Lower leg skin (tissue), 4 donors: Measurements from ENCODE around the gene TGM5. TPM values are rescaled to one million over a fixed set of nuclear protein-coding genes. Genes with fewer than 3 reads are reported as not detected.

Experiments used
- DNase-seq, 2 donors: peaks; one replicate each; pipeline ENCODE4 v3.0.0-alpha.2; 2019; ENCODE audit warnings: low spot score in 2 of 2
- H3K4me3 ChIP-seq: fragments of 200-600 bp; sonication (generic); 2 replicates; pipeline ENCODE4 v1.5.1; 2017; ENCODE audit warnings: mild to moderate bottlenecking, low read depth; ENCODE audit not compliant: poor library complexity, severe bottlenecking
- CTCF ChIP-seq, 3 donors: fragments of 450-650 bp; IDR thresholded peaks; one replicate each; pipeline ENCODE4 v1.5.1; 2016; ENCODE audit warnings: antibody characterized with exemption in 3 of 3, mild to moderate bottlenecking in 3 of 3, moderate library complexity in 2 of 3
- POLR2A ChIP-seq, 2 donors: fragments of 450-650 bp; IDR thresholded peaks; one replicate each; pipeline ENCODE4 v1.6.1; 2016 to 2017; ENCODE audit warnings: antibody characterized with exemption in 2 of 2, mild to moderate bottlenecking in 1 of 2, moderate library complexity in 1 of 2
- WGBS, 2 donors: methylation state at CpG; one replicate each; pipeline ENCODE4 v1.1.5; 2018; 5-methylcytosine and 5-hydroxymethylcytosine counted together
- intact Hi-C: fragments of 100-400 bp; cut with DNase I; formaldehyde crosslinking; loops from one replicate; pipeline ENCODE4 v1.15.0; 2023; ENCODE audit warnings: low total_unique reads
- total RNA-seq, 4 donors: library from RNA; depleted of rRNA; stranded (reverse); fragments of >200 nt; gene quantifications; one replicate each; pipeline ENCODE4 v1.1.0, GENCODE V29; 2016

Gene TGM5
- total RNA-seq, 4 donors from 2014 or later: 72.5 to 121 (median 105) TPM

- WGBS, 2 donors: 47 to 64% methylated on average over 14 to 15 of the region's 15 CpGs
- intact Hi-C loops: no loop called here
- TF ChIP-seq CTCF (IDR thresholded peaks at IDR 0.05) (no peak), POLR2A (IDR thresholded peaks at IDR 0.05) (no peak)
- H3K4me3 ChIP-seq: no peak overlapping the region
- peak; percentile 57 to 87 for DNase-seq
Observed at GRCh38 chr15:43253431-43254403, 13.0 kb downstream of the TGM5 start.

DNA sequence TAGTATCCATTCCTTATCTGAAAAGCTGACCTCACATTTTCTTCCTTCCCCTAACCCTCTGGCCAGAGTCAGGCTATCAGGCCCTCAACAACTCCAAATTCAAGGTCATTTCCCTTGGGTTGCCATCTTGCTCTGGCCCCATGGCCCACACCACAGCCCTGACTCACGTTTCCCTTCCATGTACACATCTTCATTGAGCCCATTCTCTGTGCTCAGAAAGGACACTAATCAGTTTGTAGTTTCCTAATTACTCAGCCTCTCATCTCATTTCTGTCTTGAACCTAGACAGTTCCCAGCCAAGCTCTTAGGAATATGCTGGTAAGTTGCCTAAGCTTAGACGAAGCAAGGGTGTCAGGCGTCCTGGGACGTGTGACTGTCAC lies 14.9 kb downstream of the TGM5 start:
- DNase-seq: peak in 1 of 2 donors; percentile 40

DNA sequence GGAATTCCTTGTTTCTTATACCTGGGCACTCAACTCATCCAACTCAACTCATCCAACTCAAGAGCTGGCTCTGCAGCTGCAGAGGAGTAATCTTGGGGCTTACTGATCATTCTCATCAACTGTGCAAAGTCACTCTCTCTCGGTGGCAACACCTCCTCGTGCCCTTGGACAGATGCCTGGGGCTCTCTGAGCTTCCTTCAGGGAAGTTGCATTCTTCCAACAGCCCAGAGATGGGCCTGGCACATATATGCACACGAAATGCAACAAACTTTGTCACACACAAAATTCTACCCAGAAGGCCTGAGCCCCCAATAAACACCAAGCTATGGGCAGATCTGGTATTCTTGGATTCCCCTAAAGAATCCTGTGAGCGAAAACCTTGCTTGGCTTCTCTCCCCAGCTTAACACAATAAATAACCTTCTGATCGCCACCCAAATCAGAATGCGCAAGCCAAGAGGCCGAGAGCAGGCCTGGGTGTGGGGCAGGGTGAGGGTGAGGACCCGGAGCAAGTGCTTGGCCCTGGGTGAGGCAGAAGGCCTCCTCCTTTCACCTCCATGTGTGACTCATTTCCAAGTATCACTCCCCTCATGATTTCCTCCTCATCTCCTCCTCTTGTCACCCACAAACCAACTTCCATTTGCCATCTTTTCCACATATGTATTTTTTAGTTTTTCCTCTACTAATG lies 15.4 kb downstream of the TGM5 start:
- TF ChIP-seq POLR2A (IDR thresholded peaks at IDR 0.05) (no peak), CTCF (IDR thresholded peaks at IDR 0.05) (no peak)
- DNase-seq: peak in 1 of 2 donors; percentile 61
- intact Hi-C loops: no loop called here
- no peak overlapping the region for H3K4me3 ChIP-seq
- 62 to 63% methylated on average over 8 of the region's 8 CpGs for WGBS, 2 donors

More for the DNA sequence above, 14.9 kb downstream of the TGM5 start:
- no peak for TF ChIP-seq POLR2A (IDR thresholded peaks at IDR 0.05)
- TF ChIP-seq CTCF (IDR thresholded peaks at IDR 0.05): no peak
- intact Hi-C loops: no loop called here
- no peak overlapping the region for H3K4me3 ChIP-seq
- WGBS, 2 donors: 91 to 92% methylated on average over 4 of the region's 4 CpGs

DNA sequence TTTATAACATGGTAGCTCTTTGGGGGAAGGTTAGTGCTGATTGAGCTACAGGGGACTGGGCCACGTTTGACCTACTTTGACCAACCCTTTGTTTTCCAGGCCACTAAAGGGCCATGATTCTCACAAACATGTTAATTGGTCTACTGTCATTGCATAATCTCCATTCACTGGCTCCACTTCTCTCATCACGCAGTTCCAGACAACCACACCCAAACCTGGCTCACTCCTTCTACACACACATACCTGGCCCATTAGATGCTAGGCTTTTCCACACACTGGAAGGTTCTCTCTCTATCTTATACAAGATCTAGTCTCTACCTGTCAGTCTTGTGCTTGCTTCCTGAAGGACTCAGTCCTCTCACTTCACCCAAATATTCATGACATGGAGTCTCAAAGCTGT lies 15.9 kb downstream of the TGM5 start:
- intact Hi-C loops: no loop called here
- 32 to 38% methylated on average over 2 of the region's 2 CpGs for WGBS, 2 donors
- TF ChIP-seq CTCF (IDR thresholded peaks at IDR 0.05) (no peak), POLR2A (IDR thresholded peaks at IDR 0.05) (no peak)
- no peak overlapping the region for H3K4me3 ChIP-seq
- DNase-seq: peak; percentile 29 to 47

- no peak for TF ChIP-seq CTCF (IDR thresholded peaks at IDR 0.05)
- TF ChIP-seq POLR2A (IDR thresholded peaks at IDR 0.05): no peak
- 56 to 65% methylated on average over 5 of the region's 5 CpGs for WGBS, 2 donors
- intact Hi-C loops: no loop called here
- DNase-seq: peak in 1 of 2 donors; percentile 23
- H3K4me3 ChIP-seq: no peak overlapping the region
Observed at GRCh38 chr15:43249699-43250203, 17.0 kb downstream of the TGM5 start.
